Measurements from ENCODE around the gene PTPDC1. TPM values are rescaled to one million over a fixed set of nuclear protein-coding genes. Genes with fewer than 3 reads are reported as not detected.

PTPDC1 gene
- polyA plus RNA-seq, 3 donors, result 2.1 to 4.4 (median 3.6) TPM

Other genes with a start within 250 kb of the PTPDC1 start
- gene BARX1, start 129.1 kb upstream of the PTPDC1 start, polyA plus RNA-seq, result 10 to 100 TPM in 1 of 3 donors, 1 to 10 TPM in 1, under 1 TPM in 1; 0.51 to 40.7 (median 6.8) TPM
- gene ZNF169, start 174.8 kb downstream of the PTPDC1 start, polyA plus RNA-seq, result 1 to 10 TPM; 1.7 to 2.8 (median 2.1) TPM
- not detected for gene NUTM2F, start 244.2 kb downstream of the PTPDC1 start, polyA plus RNA-seq

Measured in adipose tissue (tissue), 3 donors.